Mesenchymal stem cell (in vitro differentiated cells and primary cell): ENCODE measurements around the gene GJC2.

Experiments used
- DNase-seq: peaks from one replicate; pipeline ENCODE4 v3.0.0-alpha.2; 2013
- H2AFZ ChIP-seq: one replicate; pipeline ENCODE4 v1.6.1; 2013; ENCODE audit warnings: low read depth, mild to moderate bottlenecking, control low read depth, inconsistent platforms, low read length, moderate library complexity
- H2AK5ac ChIP-seq: 2 replicates; pipeline ENCODE4 v1.6.1; 2013; ENCODE audit warnings: low read length, moderate library complexity, mild to moderate bottlenecking, inconsistent platforms; ENCODE audit not compliant: severe bottlenecking
- H2BK120ac ChIP-seq: one replicate; pipeline ENCODE4 v1.6.1; 2013; ENCODE audit warnings: low read depth, mild to moderate bottlenecking, inconsistent platforms, low read length, moderate library complexity
- H2BK12ac ChIP-seq, 2 experiments: one replicate each; pipeline ENCODE4 v1.6.1; 2013; ENCODE audit warnings: inconsistent platforms in 2 of 2, low read length in 2 of 2, mild to moderate bottlenecking in 2 of 2, moderate library complexity in 2 of 2, control low read depth in 1 of 2
- H2BK15ac ChIP-seq: one replicate; pipeline ENCODE4 v1.6.1; 2013; ENCODE audit warnings: mild to moderate bottlenecking, low read depth, inconsistent platforms; ENCODE audit not compliant: poor library complexity, severe bottlenecking
- H2BK5ac ChIP-seq: 2 replicates; pipeline ENCODE4 v1.6.1; 2013; ENCODE audit warnings: low read depth, mild to moderate bottlenecking, low read length, control low read depth, inconsistent platforms; ENCODE audit not compliant: poor library complexity, severe bottlenecking
- H3K14ac ChIP-seq, 2 experiments: one replicate each; pipeline ENCODE4 v1.6.1; 2013; ENCODE audit warnings: inconsistent platforms in 2 of 2, low read length in 2 of 2, control low read depth in 1 of 2, mild to moderate bottlenecking in 1 of 2, moderate library complexity in 1 of 2
- H3K18ac ChIP-seq, 2 experiments: one replicate each; pipeline ENCODE4 v1.6.1; 2013; ENCODE audit warnings: inconsistent platforms in 2 of 2, low read length in 2 of 2, control low read depth in 1 of 2, low read depth in 1 of 2, mild to moderate bottlenecking in 1 of 2
- H3K23ac ChIP-seq, 2 experiments: one replicate each; pipeline ENCODE4 v1.6.1; 2013; ENCODE audit warnings: inconsistent platforms in 2 of 2, low read length in 2 of 2, mild to moderate bottlenecking in 2 of 2, moderate library complexity in 2 of 2, control low read depth in 1 of 2
- H3K27ac ChIP-seq: 2 replicates; pipeline ENCODE4 v1.5.1; 2013; ENCODE audit warnings: mild to moderate bottlenecking, moderate library complexity, low read length, control low read depth, inconsistent platforms; ENCODE audit not compliant: poor library complexity, severe bottlenecking
- H3K27me3 ChIP-seq, 2 experiments: 2 replicates each; pipeline versions ENCODE4 v1.6.1 to v1.7.0; 2013; ENCODE audit warnings: low read length in 2 of 2, mild to moderate bottlenecking in 2 of 2, moderate library complexity in 2 of 2, control low read depth in 1 of 2, inconsistent platforms in 1 of 2; ENCODE audit not compliant: control insufficient read depth in 1 of 2, insufficient read depth in 1 of 2
- H3K36me3 ChIP-seq, 2 experiments: 2 replicates each; pipeline versions ENCODE4 v1.6.1 to v1.7.0; 2013; ENCODE audit warnings: low read length in 2 of 2, control low read depth in 1 of 2, inconsistent platforms in 1 of 2, low read depth in 1 of 2, mild to moderate bottlenecking in 1 of 2; ENCODE audit not compliant: insufficient read depth in 2 of 2, control insufficient read depth in 1 of 2
- H3K4ac ChIP-seq, 2 experiments: one replicate each; pipeline ENCODE4 v1.6.1; 2013; ENCODE audit warnings: inconsistent platforms in 2 of 2, low read length in 2 of 2, mild to moderate bottlenecking in 2 of 2, moderate library complexity in 2 of 2, control low read depth in 1 of 2, low read depth in 1 of 2
- H3K4me1 ChIP-seq: 2 replicates; pipeline ENCODE4 v1.6.1; 2013; ENCODE audit warnings: low read depth, low read length, control low read depth; ENCODE audit not compliant: control insufficient read depth, insufficient read depth
- H3K4me2 ChIP-seq: 2 replicates; pipeline ENCODE4 v1.6.1; 2013; ENCODE audit warnings: low read length, mild to moderate bottlenecking, inconsistent platforms; ENCODE audit not compliant: poor library complexity, severe bottlenecking
- H3K4me3 ChIP-seq, 2 experiments: 2 replicates each; pipeline versions ENCODE4 v1.5.1 to v1.7.0; 2013; ENCODE audit warnings: low read length in 2 of 2, mild to moderate bottlenecking in 2 of 2, control low read depth in 1 of 2, low read depth in 1 of 2; ENCODE audit not compliant: insufficient read depth in 1 of 2
- H3K79me1 ChIP-seq: replicated peaks from 2 replicates; pipeline ENCODE4 v1.6.1; 2013; ENCODE audit warnings: mild to moderate bottlenecking, control low read depth, low read length, inconsistent platforms; ENCODE audit not compliant: poor library complexity, severe bottlenecking
- H3K9ac ChIP-seq: 2 replicates; pipeline ENCODE4 v1.7.0; 2013; ENCODE audit warnings: mild to moderate bottlenecking, low read length, moderate library complexity
- H3K9me3 ChIP-seq: 2 replicates; pipeline ENCODE4 v1.7.0; 2013; ENCODE audit warnings: mild to moderate bottlenecking, low read length; ENCODE audit not compliant: control insufficient read depth
- H4K8ac ChIP-seq: one replicate; pipeline ENCODE4 v1.6.1; 2013; ENCODE audit warnings: inconsistent platforms, mild to moderate bottlenecking, low read length, moderate library complexity
- H4K91ac ChIP-seq: one replicate; pipeline ENCODE4 v1.6.1; 2013; ENCODE audit warnings: mild to moderate bottlenecking, low read length, inconsistent platforms
- WGBS: methylation state at CpG from one replicate; pipeline ENCODE4 v1.1.7; 2013; ENCODE audit warnings: mixed read lengths; 5-methylcytosine and 5-hydroxymethylcytosine counted together

Gene GJC2

DNA sequence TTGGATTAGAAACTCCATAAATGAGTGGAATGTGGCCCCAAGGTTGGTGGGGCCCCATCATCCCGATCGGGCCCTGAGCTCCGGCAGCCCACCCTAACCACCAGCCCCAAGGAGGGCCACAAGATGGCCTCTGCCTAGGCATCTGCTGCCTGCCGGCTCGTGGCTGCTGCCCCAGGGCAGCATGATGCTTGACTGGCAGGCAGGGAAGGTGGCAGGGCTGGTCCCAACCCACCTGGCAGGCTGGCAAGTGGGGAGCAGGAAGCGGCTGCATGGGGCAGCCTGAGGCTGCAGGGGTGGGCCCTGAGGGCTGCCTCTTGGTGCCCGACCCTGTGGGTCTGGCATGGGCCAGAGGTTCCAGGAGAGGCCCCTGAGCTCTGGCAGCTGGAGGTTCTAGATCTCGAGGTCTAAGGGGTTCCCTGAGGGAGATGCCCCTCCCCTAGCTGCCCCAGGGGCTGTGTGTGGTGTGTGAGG, 760 bp upstream of the GJC2 start:
- H3K4me1 ChIP-seq, result peaks cover 39% of the 10 kb centered on the region

GRCh38 chr1:228150120-228150460, 360 bp downstream of the GJC2 start:
- Histone ChIP-seq H3K23ac (peak overlapping the region in 1 of 2 experiments; percentile 67), H3K4ac (peak overlapping the region in 1 of 2 experiments; percentile 1), H3K79me1 (peaks cover 44% of the 10 kb centered on the region), H4K91ac (peak overlapping the region; percentile 89), H2BK5ac (no peak overlapping the region), H3K18ac (peak overlapping the region in 1 of 2 experiments; percentile 8), H3K27me3 (no peaks in the 10 kb centered on the region), H2BK12ac (peak overlapping the region; percentile 31 to 35), H3K4me3 (peak overlapping the region in 1 of 2 experiments; percentile 67), H3K9ac (peak overlapping the region; percentile 77), H3K4me1 (peaks cover 34% of the 10 kb centered on the region), H4K8ac (peak overlapping the region; percentile 66), H3K14ac (no peak overlapping the region), H2BK15ac (no peak overlapping the region), H3K36me3 (peaks cover 36 to 84% of the 10 kb centered on the region in 2 experiments), H3K9me3 (no peaks in the 10 kb centered on the region), H2AK5ac (no peak overlapping the region), H3K4me2 (no peak overlapping the region), H3K27ac (no peak overlapping the region), H2AFZ (no peak overlapping the region), H2BK120ac (peak overlapping the region; percentile 29)
- DNase-seq, result no peak
- 96% methylated on average over 7 of the region's 7 CpGs for WGBS

More for the DNA sequence above, 760 bp upstream of the GJC2 start:
- H3K4ac ChIP-seq, result peak overlapping the region; percentile 38 to 66
- H3K27me3 ChIP-seq, result no peaks in the 10 kb centered on the region
- H2AK5ac ChIP-seq, result no peak overlapping the region
- peak overlapping the region; percentile 57 for H2BK120ac ChIP-seq
- H3K9me3 ChIP-seq, result no peaks in the 10 kb centered on the region
- H3K27ac ChIP-seq, result no peak overlapping the region
- H3K23ac ChIP-seq, result no peak overlapping the region
- WGBS, result 89% methylated on average over 7 of the region's 8 CpGs
- peaks cover 44% of the 10 kb centered on the region for H3K79me1 ChIP-seq
- H3K9ac ChIP-seq, result peak overlapping the region; percentile 54
- peak overlapping the region; percentile 36 for H4K91ac ChIP-seq
- H2AFZ ChIP-seq, result peak overlapping the region; percentile 24
- H3K4me2 ChIP-seq, result no peak overlapping the region
- H3K18ac ChIP-seq, result peak overlapping the region; percentile 16 to 85
- DNase-seq, result no peak
- H4K8ac ChIP-seq, result peak overlapping the region; percentile 59
- H2BK12ac ChIP-seq, result peak overlapping the region; percentile 33 to 56
- H3K36me3 ChIP-seq, result peaks cover 36 to 86% of the 10 kb centered on the region in 2 experiments
- H3K14ac ChIP-seq, result no peak overlapping the region
- H2BK15ac ChIP-seq, result no peak overlapping the region
- no peak overlapping the region for H3K4me3 ChIP-seq
- H2BK5ac ChIP-seq, result no peak overlapping the region

DNA sequence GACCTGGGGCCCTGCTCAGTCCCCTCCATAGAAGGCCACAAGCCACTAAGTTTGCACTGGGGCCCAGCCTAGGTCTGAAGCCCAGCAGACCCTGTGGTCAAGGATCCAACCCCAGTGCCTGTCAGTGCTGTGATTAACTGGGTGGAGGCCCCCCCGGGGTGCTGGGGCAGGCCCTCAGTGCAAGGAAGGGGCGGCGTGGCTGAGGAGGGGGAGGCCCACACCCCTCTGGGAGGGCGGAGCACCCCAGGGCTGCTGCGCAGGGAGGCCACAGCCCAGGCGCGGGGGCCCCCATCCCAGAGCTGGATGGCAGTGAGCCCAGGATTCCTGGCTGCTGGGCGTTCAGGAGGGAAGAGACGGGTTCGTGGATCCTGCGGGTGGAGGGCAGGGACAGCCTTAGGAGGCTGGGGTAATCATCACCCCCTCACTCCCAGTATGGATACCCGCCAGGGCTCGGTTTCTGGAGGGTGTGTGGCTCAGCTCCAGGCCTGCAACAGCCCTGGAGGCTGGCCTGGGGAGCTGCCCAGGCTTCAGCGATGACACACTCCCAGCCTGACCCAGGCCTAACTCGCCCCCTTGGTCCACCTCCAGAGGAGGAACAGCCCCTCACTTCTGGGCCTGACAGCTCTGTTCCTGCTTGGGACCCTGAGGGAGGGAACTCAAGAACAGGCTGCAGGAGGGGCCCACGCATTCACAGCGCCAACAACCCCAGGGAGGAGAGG, 890 bp downstream of the GJC2 start:
- H2BK12ac ChIP-seq, result no peak overlapping the region
- 89% methylated on average over 15 of the region's 17 CpGs for WGBS
- peak overlapping the region in 1 of 2 experiments; percentile 67 for H3K4me3 ChIP-seq
- H4K8ac ChIP-seq, result peak overlapping the region; percentile 66
- peak overlapping the region in 1 of 2 experiments; percentile 22 for H3K18ac ChIP-seq
- peak; percentile 11 for DNase-seq
- H2BK15ac ChIP-seq, result no peak overlapping the region
- H3K27me3 ChIP-seq, result no peaks in the 10 kb centered on the region
- H3K23ac ChIP-seq, result no peak overlapping the region
- no peak overlapping the region for H2AFZ ChIP-seq
- H2BK120ac ChIP-seq, result no peak overlapping the region
- peak overlapping the region; percentile 77 for H3K9ac ChIP-seq
- no peak overlapping the region for H2BK5ac ChIP-seq
- H3K4ac ChIP-seq, result no peak overlapping the region
- H2AK5ac ChIP-seq, result no peak overlapping the region
- peaks cover 32 to 79% of the 10 kb centered on the region in 2 experiments for H3K36me3 ChIP-seq
- peak overlapping the region; percentile 46 for H4K91ac ChIP-seq
- H3K9me3 ChIP-seq, result no peaks in the 10 kb centered on the region
- H3K79me1 ChIP-seq, result peaks cover 44% of the 10 kb centered on the region
- H3K4me2 ChIP-seq, result no peak overlapping the region
- peaks cover 34% of the 10 kb centered on the region for H3K4me1 ChIP-seq
- peak overlapping the region in 1 of 2 experiments; percentile 9 for H3K14ac ChIP-seq
- H3K27ac ChIP-seq, result no peak overlapping the region

- no peaks in the 10 kb centered on the region for H3K27me3 ChIP-seq
- no peak overlapping the region for H2BK15ac ChIP-seq
- H3K4me1 ChIP-seq, result peaks cover 32% of the 10 kb centered on the region
- peaks cover 25 to 74% of the 10 kb centered on the region in 2 experiments for H3K36me3 ChIP-seq
- no peak overlapping the region for H2AFZ ChIP-seq
- H3K79me1 ChIP-seq, result peaks cover 40% of the 10 kb centered on the region
- H2BK5ac ChIP-seq, result no peak overlapping the region
- no peak overlapping the region for H3K4ac ChIP-seq
- no peak overlapping the region for H3K27ac ChIP-seq
- peak overlapping the region; percentile 77 for H3K9ac ChIP-seq
- H2BK120ac ChIP-seq, result no peak overlapping the region
- H2BK12ac ChIP-seq, result no peak overlapping the region
- peak overlapping the region in 1 of 2 experiments; percentile 67 for H3K4me3 ChIP-seq
- H3K14ac ChIP-seq, result peak overlapping the region in 1 of 2 experiments; percentile 13
- H4K8ac ChIP-seq, result no peak overlapping the region
- no peak overlapping the region for H3K18ac ChIP-seq
- no peak overlapping the region for H2AK5ac ChIP-seq
- H3K23ac ChIP-seq, result no peak overlapping the region
- H3K9me3 ChIP-seq, result no peaks in the 10 kb centered on the region
- DNase-seq, result no peak
- no peak overlapping the region for H3K4me2 ChIP-seq
- WGBS, result 94% methylated on average over 8 of the region's 12 CpGs
- H4K91ac ChIP-seq, result peak overlapping the region; percentile 46
Observed at GRCh38 chr1:228151180-228151925, 1.6 kb downstream of the GJC2 start.
